WTC11 (cell line): ENCODE data around the gene MMP24. TPM values are rescaled to one million over a fixed set of nuclear protein-coding genes. Genes with fewer than 3 reads are reported as not detected.

Experiments
- ATAC-seq: fragments of 200-7000 bp; cut with Tn5 transposase; 2 replicates; pipeline ENCODE4 v1.10.0; 2021; ENCODE audit warnings: mild to moderate bottlenecking, moderate library complexity
- CTCF ChIA-PET: fragments of 300-600 bp; sonication (Branson Sonifier 250); formaldehyde crosslinking; loops from one replicate; lab custom pipeline; 2021; ENCODE audit warnings: antibody characterized with exemption; lab: Charles Lee
- POLR2A ChIA-PET: fragments of 350-600 bp; sonication (Branson Sonifier 250); formaldehyde crosslinking; loops from one replicate; lab custom pipeline; 2021; ENCODE audit warnings: antibody characterized with exemption; lab: Charles Lee
- DNase-seq: peaks from one replicate; pipeline ENCODE4 v3.0.0; 2021; ENCODE audit warnings: low spot score
- H3K27ac Mint-ChIP-seq: 2 replicates; pipeline ENCODE4 v1.8.0; 2021; ENCODE audit warnings: mixed read lengths
- H3K27me3 Mint-ChIP-seq: 2 replicates; pipeline ENCODE4 v1.8.0; 2021; ENCODE audit warnings: low read depth, mild to moderate bottlenecking, moderate library complexity, mixed read lengths
- H3K36me3 Mint-ChIP-seq: 2 replicates; pipeline ENCODE4 v1.8.0; 2021; ENCODE audit warnings: mixed read lengths
- H3K4me1 Mint-ChIP-seq: 2 replicates; pipeline ENCODE4 v1.8.0; 2022; ENCODE audit warnings: mixed read lengths
- H3K4me3 Mint-ChIP-seq: 2 replicates; pipeline ENCODE4 v1.8.0; 2021; ENCODE audit warnings: mild to moderate bottlenecking, moderate library complexity, mixed read lengths
- H3K9me3 Mint-ChIP-seq: 2 replicates; pipeline ENCODE4 v1.8.0; 2021; ENCODE audit warnings: mixed read lengths
- AFF4 ChIP-seq: sonication (generic); formaldehyde crosslinking; IDR thresholded peaks from 2 replicates; pipeline ENCODE4 v1.8.1; 2023; ENCODE audit warnings: mild to moderate bottlenecking, missing genetic modification reagents, borderline replicate concordance
- ATF2 ChIP-seq: sonication (generic); formaldehyde crosslinking; IDR thresholded peaks from 2 replicates; pipeline ENCODE4 v1.8.1; 2022; ENCODE audit warnings: low read depth, missing genetic modification reagents, borderline replicate concordance
- CBFB ChIP-seq: sonication (generic); formaldehyde crosslinking; IDR thresholded peaks from 2 replicates; pipeline ENCODE4 v1.8.1; 2022; ENCODE audit warnings: mild to moderate bottlenecking, low read depth, missing genetic modification reagents
- E2F4 ChIP-seq: sonication (generic); formaldehyde crosslinking; IDR thresholded peaks from 2 replicates; pipeline ENCODE4 v1.8.1; 2022; ENCODE audit warnings: low read depth, mild to moderate bottlenecking, moderate library complexity, missing genetic modification reagents, borderline replicate concordance
- E2F5 ChIP-seq: sonication (generic); formaldehyde crosslinking; IDR thresholded peaks from 2 replicates; pipeline ENCODE4 v1.8.1; 2022; ENCODE audit warnings: mild to moderate bottlenecking, moderate library complexity, missing genetic modification reagents
- ETV6 ChIP-seq: sonication (generic); formaldehyde crosslinking; IDR thresholded peaks from 2 replicates; pipeline ENCODE4 v1.8.1; 2022; ENCODE audit warnings: mild to moderate bottlenecking, missing genetic modification reagents
- GRHL2 ChIP-seq: fragments of 250-450 bp; sonication (Bioruptor Pico); IDR thresholded peaks from 2 replicates; pipeline ENCODE4 v1.8.0; 2022; ENCODE audit warnings: mild to moderate bottlenecking, moderate library complexity; ENCODE audit not compliant: insufficient replicate concordance, severe bottlenecking
- HMGA2 ChIP-seq: fragments of 250-450 bp; sonication (Bioruptor Pico); IDR thresholded peaks from 2 replicates; pipeline ENCODE4 v1.4.0; 2021; ENCODE audit warnings: mild to moderate bottlenecking, moderate library complexity
- MLX ChIP-seq: sonication (generic); formaldehyde crosslinking; IDR thresholded peaks from 2 replicates; pipeline ENCODE4 v1.8.1; 2023; ENCODE audit warnings: mild to moderate bottlenecking, missing genetic modification reagents, moderate library complexity
- NR1H2 ChIP-seq: sonication (generic); formaldehyde crosslinking; IDR thresholded peaks from 2 replicates; pipeline ENCODE4 v1.9.0; 2021; ENCODE audit warnings: mild to moderate bottlenecking, moderate library complexity, missing genetic modification reagents
- NR3C1 ChIP-seq: sonication (generic); formaldehyde crosslinking; conservative IDR thresholded peaks from 2 replicates; pipeline ENCODE4 v1.8.1; 2023; ENCODE audit warnings: low read depth, mild to moderate bottlenecking, missing genetic modification reagents
- SMAD3 ChIP-seq: sonication (generic); formaldehyde crosslinking; IDR thresholded peaks from 2 replicates; pipeline ENCODE4 v1.8.0; 2022; ENCODE audit warnings: missing genetic modification reagents, mild to moderate bottlenecking, borderline replicate concordance
- SP1 ChIP-seq: sonication (generic); formaldehyde crosslinking; conservative IDR thresholded peaks from 2 replicates; pipeline ENCODE4 v1.8.1; 2022; ENCODE audit warnings: missing genetic modification reagents
- TEAD4 ChIP-seq: sonication (generic); formaldehyde crosslinking; IDR thresholded peaks from 2 replicates; pipeline ENCODE4 v1.8.0; 2022; ENCODE audit warnings: mild to moderate bottlenecking, missing genetic modification reagents
- ZBTB21 ChIP-seq: sonication (generic); formaldehyde crosslinking; IDR thresholded peaks from 2 replicates; pipeline ENCODE4 v1.8.1; 2023; ENCODE audit warnings: mild to moderate bottlenecking, missing genetic modification reagents, borderline replicate concordance
- ZMAT4 ChIP-seq: fragments of 250-450 bp; sonication (Bioruptor Pico); IDR thresholded peaks from 2 replicates; pipeline ENCODE4 v1.9.0; 2021; ENCODE audit warnings: mild to moderate bottlenecking
- ZNF138 ChIP-seq: sonication (generic); formaldehyde crosslinking; conservative IDR thresholded peaks from 2 replicates; pipeline ENCODE4 v1.8.1; 2022; ENCODE audit warnings: mild to moderate bottlenecking, moderate library complexity, missing genetic modification reagents
- ZNF396 ChIP-seq: fragments of 250-450 bp; sonication (Bioruptor Pico); IDR thresholded peaks from 2 replicates; pipeline ENCODE4 v1.8.0; 2021; ENCODE audit warnings: mild to moderate bottlenecking, moderate library complexity, borderline replicate concordance
- total RNA-seq: library from RNA; stranded (reverse); gene quantifications from 3 replicates; pipeline ENCODE4 v1.2.3, GENCODE V29; 2021
- TF ChIP-seq, protein P1 (sequence below): sonication (generic); formaldehyde crosslinking; IDR thresholded peaks from 2 replicates; pipeline ENCODE4 v1.8.0; 2022; ENCODE audit warnings: missing genetic modification reagents

MMP24 gene
- total RNA-seq, 1 experiment from 2014 or later, result 16.8 TPM

DNA sequence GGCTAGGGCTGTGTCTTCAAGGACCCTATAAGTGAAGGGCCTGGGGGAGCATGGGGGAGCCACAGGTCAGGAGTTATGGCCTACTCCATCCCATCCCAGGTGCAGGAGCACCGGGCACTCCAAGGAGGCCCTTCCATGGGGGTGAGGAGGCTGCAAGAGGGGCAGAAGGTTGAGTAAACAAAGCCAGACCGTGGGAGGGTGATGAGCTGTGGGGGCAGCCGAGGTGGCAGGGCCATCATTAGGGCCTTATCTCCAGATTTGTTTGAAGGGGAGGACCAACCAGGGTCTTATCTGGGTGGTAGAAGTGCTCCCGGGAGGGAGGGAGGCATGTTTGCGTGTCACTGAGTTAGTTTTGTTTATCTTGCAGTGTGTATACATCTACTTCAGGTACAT is 67.8 kb downstream of the MMP24 start:
- H3K27ac Mint-ChIP-seq, result no peak overlapping the region
- no peak overlapping the region for H3K4me3 Mint-ChIP-seq
- peaks cover 5% of the 10 kb centered on the region; the same call in 1 of the 2 replicates for H3K4me1 Mint-ChIP-seq
- TF ChIP-seq NR1H2 (CRISPR knock-in tag), result no peak
- TF ChIP-seq ZMAT4 (CRISPR knock-in tag), result no peak
- TF ChIP-seq SP1, result no peak
- no peak for TF ChIP-seq SMAD3
- peaks cover 4% of the 10 kb centered on the region for H3K27me3 Mint-ChIP-seq
- POLR2A ChIA-PET, result no interaction called here
- CTCF ChIA-PET, result interaction anchor here (2.0 kb wide), 1 partner anchor 10 kb away, joined by 11 read pairs; no protein-coding TSS in a partner anchor
- ATAC-seq (no peak), DNase-seq (no peak)
- H3K9me3 Mint-ChIP-seq, result no peaks in the 10 kb centered on the region
- H3K36me3 Mint-ChIP-seq, result no peaks in the 10 kb centered on the region

DNA sequence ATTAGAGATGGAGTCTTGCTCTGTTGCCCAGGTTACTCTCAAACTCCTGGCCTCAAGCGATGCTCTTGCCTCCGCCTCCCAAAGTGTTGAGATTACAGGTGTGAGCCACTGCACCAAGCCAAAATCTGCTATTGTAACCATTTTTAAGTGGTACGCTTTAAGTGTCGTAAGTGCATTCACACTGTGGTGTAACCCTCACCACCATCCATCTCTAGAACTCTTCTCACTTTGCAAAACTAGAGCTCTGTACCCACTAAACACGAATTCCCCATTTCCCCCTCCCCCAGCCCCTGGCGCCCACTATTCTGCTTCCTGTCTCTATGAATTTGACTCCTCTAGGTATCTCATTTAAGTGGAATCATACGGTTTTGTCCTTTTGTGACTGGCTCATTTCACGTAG is 68.6 kb downstream of the MMP24 start:
- H3K4me1 Mint-ChIP-seq, result peaks cover 5% of the 10 kb centered on the region; the same call in 1 of the 2 replicates
- H3K36me3 Mint-ChIP-seq, result no peaks in the 10 kb centered on the region
- DNase-seq (no peak), ATAC-seq (no peak)
- CTCF ChIA-PET, result interaction anchor here (2.0 kb wide), 1 partner anchor 9 kb away, joined by 11 read pairs; no protein-coding TSS in a partner anchor
- TF ChIP-seq HMGA2 (no peak), E2F4 (CRISPR knock-in tag) (no peak), E2F5 (CRISPR knock-in tag) (no peak), ETV6 (CRISPR knock-in tag) (no peak)
- H3K27me3 Mint-ChIP-seq, result peaks cover 4% of the 10 kb centered on the region
- H3K27ac Mint-ChIP-seq, result no peak overlapping the region; the same call in 1 of the 2 replicates
- POLR2A ChIA-PET, result no interaction called here
- no peak overlapping the region for H3K4me3 Mint-ChIP-seq
- H3K9me3 Mint-ChIP-seq, result no peaks in the 10 kb centered on the region

GRCh38 chr20:35295674-35296073 is 69.2 kb downstream of the MMP24 start:
- DNase-seq, result no peak
- H3K27ac Mint-ChIP-seq, result no peak overlapping the region
- ChIA-PET CTCF (interaction anchor here (2.0 kb wide), 2 partner anchors 8 to 11 kb away, joined by 11 read pairs; no protein-coding TSS in a partner anchor), POLR2A (no interaction called here)
- H3K9me3 Mint-ChIP-seq, result no peaks in the 10 kb centered on the region
- peaks cover 5% of the 10 kb centered on the region; the same call in 1 of the 2 replicates for H3K4me1 Mint-ChIP-seq
- TF ChIP-seq ZBTB21 (CRISPR knock-in tag), result no peak
- TF ChIP-seq GRHL2, result no peak
- TF ChIP-seq, protein P1, sequence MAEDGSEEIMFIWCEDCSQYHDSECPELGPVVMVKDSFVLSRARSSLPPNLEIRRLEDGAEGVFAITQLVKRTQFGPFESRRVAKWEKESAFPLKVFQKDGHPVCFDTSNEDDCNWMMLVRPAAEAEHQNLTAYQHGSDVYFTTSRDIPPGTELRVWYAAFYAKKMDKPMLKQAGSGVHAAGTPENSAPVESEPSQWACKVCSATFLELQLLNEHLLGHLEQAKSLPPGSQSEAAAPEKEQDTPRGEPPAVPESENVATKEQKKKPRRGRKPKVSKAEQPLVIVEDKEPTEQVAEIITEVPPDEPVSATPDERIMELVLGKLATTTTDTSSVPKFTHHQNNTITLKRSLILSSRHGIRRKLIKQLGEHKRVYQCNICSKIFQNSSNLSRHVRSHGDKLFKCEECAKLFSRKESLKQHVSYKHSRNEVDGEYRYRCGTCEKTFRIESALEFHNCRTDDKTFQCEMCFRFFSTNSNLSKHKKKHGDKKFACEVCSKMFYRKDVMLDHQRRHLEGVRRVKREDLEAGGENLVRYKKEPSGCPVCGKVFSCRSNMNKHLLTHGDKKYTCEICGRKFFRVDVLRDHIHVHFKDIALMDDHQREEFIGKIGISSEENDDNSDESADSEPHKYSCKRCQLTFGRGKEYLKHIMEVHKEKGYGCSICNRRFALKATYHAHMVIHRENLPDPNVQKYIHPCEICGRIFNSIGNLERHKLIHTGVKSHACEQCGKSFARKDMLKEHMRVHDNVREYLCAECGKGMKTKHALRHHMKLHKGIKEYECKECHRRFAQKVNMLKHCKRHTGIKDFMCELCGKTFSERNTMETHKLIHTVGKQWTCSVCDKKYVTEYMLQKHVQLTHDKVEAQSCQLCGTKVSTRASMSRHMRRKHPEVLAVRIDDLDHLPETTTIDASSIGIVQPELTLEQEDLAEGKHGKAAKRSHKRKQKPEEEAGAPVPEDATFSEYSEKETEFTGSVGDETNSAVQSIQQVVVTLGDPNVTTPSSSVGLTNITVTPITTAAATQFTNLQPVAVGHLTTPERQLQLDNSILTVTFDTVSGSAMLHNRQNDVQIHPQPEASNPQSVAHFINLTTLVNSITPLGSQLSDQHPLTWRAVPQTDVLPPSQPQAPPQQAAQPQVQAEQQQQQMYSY (CRISPR knock-in tag), result no peak
- TF ChIP-seq ETV6 (CRISPR knock-in tag), result no peak
- TF ChIP-seq ZNF138, result no peak
- TF ChIP-seq ATF2, result no peak
- TF ChIP-seq AFF4 (CRISPR knock-in tag), result no peak
- TF ChIP-seq ZNF396 (CRISPR knock-in tag), result no peak
- no peak for TF ChIP-seq CBFB
- no peak for TF ChIP-seq NR3C1 (CRISPR knock-in tag)
- TF ChIP-seq MLX, result no peak
- no peak for TF ChIP-seq NR1H2 (CRISPR knock-in tag)
- no peak for TF ChIP-seq TEAD4
- H3K27me3 Mint-ChIP-seq, result peaks cover 4% of the 10 kb centered on the region
- no peak overlapping the region for H3K4me3 Mint-ChIP-seq
- H3K36me3 Mint-ChIP-seq, result no peaks in the 10 kb centered on the region
- no peak for ATAC-seq
